AG04450 (cell line): ENCODE measurements around the gene EXOC4. TPM values are rescaled to one million over a fixed set of nuclear protein-coding genes. Genes with fewer than 3 reads are reported as not detected.

ENCODE experiments used
- CTCF ChIA-PET: fragments of 300-600, 350-600 bp; formaldehyde crosslinking; extraction: SDS; loops from one replicate; lab custom pipeline; 2022; ENCODE audit warnings: antibody characterized with exemption, inconsistent platforms; lab: Charles Lee
- POLR2A ChIA-PET: fragments of 350-600 bp; formaldehyde crosslinking; extraction: SDS; loops from one replicate; lab custom pipeline; 2021; ENCODE audit warnings: antibody characterized with exemption, inconsistent platforms; lab: Yijun Ruan, JAX
- DNase-seq: peaks from one replicate; pipeline ENCODE4 v3.0.0-alpha.2; 2011; ENCODE audit warnings: low read depth, low spot score
- H3K27ac ChIP-seq: one replicate; pipeline ENCODE4 v1.5.1; 2012; ENCODE audit warnings: low read depth, low read length, control low read depth
- H3K27me3 ChIP-seq: one replicate; pipeline ENCODE4 v1.6.0; 2012; ENCODE audit warnings: low read length; ENCODE audit not compliant: control insufficient read depth, insufficient read depth
- H3K4me3 ChIP-seq: 2 replicates; pipeline ENCODE4 v1.5.1; 2011; ENCODE audit warnings: mild to moderate bottlenecking, low read depth, low read length, control low read depth
- H3K9me3 ChIP-seq: 2 replicates; pipeline ENCODE4 v1.5.1; 2012; ENCODE audit warnings: low read length; ENCODE audit not compliant: control insufficient read depth, insufficient read depth
- polyA plus RNA-seq: library from polyadenylated mRNA; depleted of rRNA; stranded (reverse); fragments of >200 nt; gene quantifications from 2 replicates; pipeline ENCODE4 v1.2.3, GENCODE V29; 2011
- TF ChIP-seq, protein P1 (sequence below): IDR thresholded peaks from 2 replicates; pipeline ENCODE4 v1.5.1; 2011; ENCODE audit warnings: low read depth, low read length, control low read depth, inconsistent platforms

The EXOC4 gene
- polyA plus RNA-seq, 1 experiment = 73.5 TPM

DNA sequence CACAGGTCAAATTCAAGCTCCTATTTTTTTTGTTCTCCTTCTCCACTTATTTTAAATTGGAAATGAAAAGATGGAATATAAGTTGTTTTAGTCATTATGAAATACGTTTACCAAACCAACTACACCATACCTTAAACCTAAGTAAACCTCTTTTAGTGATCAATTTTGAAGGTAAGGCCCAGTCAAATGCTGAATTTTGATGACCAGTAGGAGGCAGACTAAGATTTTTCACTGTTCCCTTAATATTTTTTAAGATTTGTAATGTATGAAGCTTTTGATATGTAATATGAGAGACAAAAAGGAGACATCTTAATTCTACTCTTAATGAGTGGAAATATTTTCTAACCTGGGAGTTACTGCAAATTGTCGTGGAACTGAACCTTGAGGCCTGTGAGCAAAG is 311.6 kb downstream of the EXOC4 start:
- POLR2A ChIA-PET = no interaction called here
- Histone ChIP-seq H3K27me3 (no peaks in the 10 kb centered on the region), H3K27ac (no peak overlapping the region), H3K4me3 (no peak overlapping the region), H3K9me3 (no peaks in the 10 kb centered on the region)
- CTCF ChIA-PET = no interaction called here
- no peak for DNase-seq
- TF ChIP-seq, protein P1, sequence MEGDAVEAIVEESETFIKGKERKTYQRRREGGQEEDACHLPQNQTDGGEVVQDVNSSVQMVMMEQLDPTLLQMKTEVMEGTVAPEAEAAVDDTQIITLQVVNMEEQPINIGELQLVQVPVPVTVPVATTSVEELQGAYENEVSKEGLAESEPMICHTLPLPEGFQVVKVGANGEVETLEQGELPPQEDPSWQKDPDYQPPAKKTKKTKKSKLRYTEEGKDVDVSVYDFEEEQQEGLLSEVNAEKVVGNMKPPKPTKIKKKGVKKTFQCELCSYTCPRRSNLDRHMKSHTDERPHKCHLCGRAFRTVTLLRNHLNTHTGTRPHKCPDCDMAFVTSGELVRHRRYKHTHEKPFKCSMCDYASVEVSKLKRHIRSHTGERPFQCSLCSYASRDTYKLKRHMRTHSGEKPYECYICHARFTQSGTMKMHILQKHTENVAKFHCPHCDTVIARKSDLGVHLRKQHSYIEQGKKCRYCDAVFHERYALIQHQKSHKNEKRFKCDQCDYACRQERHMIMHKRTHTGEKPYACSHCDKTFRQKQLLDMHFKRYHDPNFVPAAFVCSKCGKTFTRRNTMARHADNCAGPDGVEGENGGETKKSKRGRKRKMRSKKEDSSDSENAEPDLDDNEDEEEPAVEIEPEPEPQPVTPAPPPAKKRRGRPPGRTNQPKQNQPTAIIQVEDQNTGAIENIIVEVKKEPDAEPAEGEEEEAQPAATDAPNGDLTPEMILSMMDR = no peak

DNA sequence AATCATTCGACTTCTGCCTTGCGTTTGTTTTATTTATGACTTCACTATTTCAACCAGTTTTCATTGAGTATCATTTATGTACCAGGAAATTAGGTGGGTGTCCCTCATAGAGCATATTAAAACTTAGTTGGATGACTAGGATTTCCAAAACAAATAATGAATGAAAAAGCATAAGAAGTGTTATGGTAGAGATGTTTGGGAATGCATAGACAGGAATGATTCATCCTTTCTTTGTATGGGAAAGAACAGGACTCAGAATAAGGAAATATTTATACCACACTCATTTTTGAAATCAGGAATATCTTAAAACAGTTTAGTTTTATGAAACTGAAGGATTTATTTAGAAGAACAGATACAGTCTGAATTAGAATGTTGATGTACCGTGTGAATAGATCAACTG is 315.7 kb downstream of the EXOC4 start:
- DNase-seq = no peak
- CTCF ChIA-PET = no interaction called here

DNA sequence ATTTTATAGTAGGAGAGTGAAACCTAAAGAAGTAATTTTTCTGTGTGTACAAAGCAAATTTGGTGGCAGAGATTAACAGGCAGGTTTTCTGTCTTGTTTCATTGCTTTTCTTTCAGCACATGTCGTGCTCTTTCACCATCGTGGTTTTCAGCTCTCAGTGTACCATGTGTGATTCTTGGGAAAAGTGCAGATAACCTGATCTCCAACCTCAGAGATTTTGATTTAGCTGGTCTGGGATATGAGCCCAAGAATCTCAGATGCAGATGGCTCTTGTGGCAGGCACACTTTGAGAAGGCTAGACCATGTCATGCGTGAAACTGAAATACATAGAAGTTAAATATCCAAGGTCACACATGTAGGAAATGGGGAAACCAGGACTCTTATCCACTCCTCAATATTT is 317.4 kb downstream of the EXOC4 start:
- DNase-seq = no peak
- no peak overlapping the region for H3K27ac ChIP-seq
- H3K4me3 ChIP-seq = no peak overlapping the region
- no peaks in the 10 kb centered on the region for H3K9me3 ChIP-seq
- no peaks in the 10 kb centered on the region for H3K27me3 ChIP-seq
- TF ChIP-seq, protein P1 = no peak
- ChIA-PET POLR2A (no interaction called here), CTCF (no interaction called here)

More for the DNA sequence above, 315.7 kb downstream of the EXOC4 start:
- POLR2A ChIA-PET = no interaction called here
- Histone ChIP-seq H3K27ac (no peak overlapping the region), H3K27me3 (no peaks in the 10 kb centered on the region), H3K4me3 (no peak overlapping the region), H3K9me3 (no peaks in the 10 kb centered on the region)
- TF ChIP-seq, protein P1 = no peak

DNA sequence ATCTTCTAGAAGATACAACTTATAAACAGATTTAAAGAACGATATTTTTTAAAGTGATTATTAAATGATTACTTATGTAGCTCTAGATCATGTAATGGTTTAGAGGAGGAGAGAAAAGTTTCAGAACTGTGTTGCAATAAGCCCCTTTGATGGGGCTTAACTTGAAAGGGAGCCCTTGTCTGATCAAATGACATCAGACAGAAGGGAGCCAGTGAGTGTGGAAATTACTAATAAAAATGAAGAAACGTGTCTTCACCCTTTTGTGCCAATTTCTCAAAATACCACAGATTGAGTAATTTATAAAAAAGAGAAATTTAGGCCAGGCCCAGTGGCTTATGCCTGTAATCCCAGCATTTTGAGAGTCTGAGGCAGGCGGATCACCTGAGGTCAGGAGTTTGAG is 318.2 kb downstream of the EXOC4 start:
- no peak for DNase-seq
- no peaks in the 10 kb centered on the region for H3K27me3 ChIP-seq
- TF ChIP-seq, protein P1 = no peak
- ChIA-PET POLR2A (no interaction called here), CTCF (no interaction called here)
- H3K4me3 ChIP-seq = no peak overlapping the region
- H3K27ac ChIP-seq = no peak overlapping the region
- H3K9me3 ChIP-seq = no peaks in the 10 kb centered on the region

DNA sequence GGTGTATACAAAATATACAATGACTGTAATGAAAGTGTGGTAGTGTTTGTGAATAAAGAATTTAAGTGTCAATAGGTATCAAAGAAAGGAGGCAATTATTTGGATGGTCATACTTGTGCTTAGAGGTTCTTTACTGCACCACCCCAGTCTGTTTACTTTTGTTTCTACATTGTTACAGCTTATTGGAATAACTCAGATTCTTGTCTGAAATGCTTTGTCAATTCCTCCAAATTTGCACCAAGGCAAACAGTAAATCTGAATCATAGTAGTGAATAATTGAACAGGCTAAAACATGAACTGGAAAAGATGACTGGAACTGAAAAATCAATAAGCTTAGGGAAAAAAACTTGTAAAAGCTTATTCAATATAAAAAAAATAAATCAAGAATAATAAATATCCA is 319.2 kb downstream of the EXOC4 start:
- ChIA-PET CTCF (interaction anchor here (0.9 to 1.3 kb wide), 2 partner anchors 9 to 11 kb away, joined by 3 read pairs; no protein-coding TSS in a partner anchor), POLR2A (no interaction called here)
- Histone ChIP-seq H3K9me3 (no peaks in the 10 kb centered on the region), H3K27ac (no peak overlapping the region), H3K4me3 (no peak overlapping the region), H3K27me3 (no peaks in the 10 kb centered on the region)
- TF ChIP-seq, protein P1 = no peak
- no peak for DNase-seq
